K562 (cell line): ENCODE measurements around the gene GATC. TPM values are rescaled to one million over a fixed set of nuclear protein-coding genes. Genes with fewer than 3 reads are reported as not detected.

Experiments used
- PYGO2 ChIP-seq: fragments of 450-650 bp; IDR thresholded peaks from 2 replicates; pipeline ENCODE4 v1.6.1; 2016; ENCODE audit warnings: mild to moderate bottlenecking, missing genetic modification characterization, moderate library complexity, missing compliant biosample characterization
- RBM34 ChIP-seq: fragments of 200-400 bp; formaldehyde crosslinking; IDR thresholded peaks from 2 replicates; pipeline ENCODE4 v1.6.1; 2018; ENCODE audit warnings: low read length, borderline replicate concordance; ENCODE audit not compliant: insufficient read depth
- TAF9B ChIP-seq: fragments of 450-650 bp; IDR thresholded peaks from 2 replicates; pipeline ENCODE4 v1.6.1; 2018; ENCODE audit warnings: mild to moderate bottlenecking; ENCODE audit not compliant: partially characterized antibody
- ZBTB40 ChIP-seq, 2 experiments: fragments of 450-650 bp in 1 of 2; sonication (generic) in 1 of 2; formaldehyde crosslinking in 1 of 2; IDR thresholded peaks; 2 replicates each; pipeline versions ENCODE4 v1.7.1 to v1.9.0; 2016 to 2022; ENCODE audit warnings: inconsistent platforms in 1 of 2, mild to moderate bottlenecking in 1 of 2, missing genetic modification reagents in 1 of 2
- ZNF134 ChIP-seq: fragments of 250-450 bp; sonication (Bioruptor Pico); conservative IDR thresholded peaks from 2 replicates; pipeline ENCODE4 v1.4.0; 2020
- ZNF197 ChIP-seq: fragments of 200-800 bp; sonication (Bioruptor generic); IDR thresholded peaks from 2 replicates; pipeline ENCODE4 v1.6.1; 2016; ENCODE audit warnings: low read depth, missing genetic modification characterization, missing compliant biosample characterization
- ZZZ3 ChIP-seq: fragments of 450-650 bp; IDR thresholded peaks from 2 replicates; pipeline ENCODE4 v1.6.1; 2016; ENCODE audit warnings: antibody characterized with exemption, mild to moderate bottlenecking, moderate library complexity
- polyA plus RNA-seq, 8 experiments: library from polyadenylated mRNA; depleted of rRNA in 4 of 8; stranded (reverse) in 5 of 8; unstranded in 3 of 8; fragments of >200 nt; fragmentation: Nextera tagmentation in 2 of 8; fragmentation: Illumina TruSeq in 1 of 8; extraction: Ambion mirVana in 2 of 8; extraction: Trizol in 1 of 8; gene quantifications; 2 replicates each; pipeline versions ENCODE4 v1.2.1 to v1.2.3, GENCODE V29; 2011 to 2014; ENCODE audit warnings: inconsistent platforms in 1 of 8, missing spikeins in 1 of 8
- total RNA-seq, 7 experiments: library from RNA; depleted of rRNA in 6 of 7; stranded (reverse); fragments of >200 nt in 6 of 7; fragmentation: Illumina TruSeq in 2 of 7; extraction: Trizol in 2 of 7; gene quantifications; 2 replicates each; pipeline versions ENCODE4 v1.2.1 to v1.2.3, GENCODE V29; 2011 to 2021; ENCODE audit warnings: low replicate concordance in 1 of 7

GATC gene
- total and polyA plus RNA-seq, 9 of the 15 experiments (the other 6 are each of a cell fraction or from before 2014, with no cell fraction given), result 5.8 to 52.6 (median 28.2) TPM

- TF ChIP-seq ZBTB40 (IDR thresholded peaks at IDR 0.05) (no peak), ZBTB40 (CRISPR knock-in tag; IDR thresholded peaks at IDR 0.05) (no peak), ZNF197 (CRISPR knock-in tag) (no peak), TAF9B (no peak), RBM34 (no peak), PYGO2 (tag) (no peak), ZNF134 (no peak), ZZZ3 (no peak)
Observed at GRCh38 chr12:120406069-120406468, 40.2 kb upstream of the GATC start (continued).
